ENCODE results near the gene MAP3K20. TPM values are rescaled to one million over a fixed set of nuclear protein-coding genes. Genes with fewer than 3 reads are reported as not detected.

MAP3K20 gene
- polyA plus RNA-seq, 1 of the 3 experiments (the other 2 are of a cell fraction) = 8.5 TPM

GRCh38 chr2:173196080-173196479, 120.4 kb downstream of the MAP3K20 start (continued):
- TF ChIP-seq ZBTB33 (IDR thresholded peaks at IDR 0.05; ENCODE audit: borderline replicate concordance, low read depth) = no peak
- no peak for TF ChIP-seq RCOR1 (IDR thresholded peaks at IDR 0.05; ENCODE audit: low read length)
- TF ChIP-seq PBX3 (IDR thresholded peaks at IDR 0.05) = no peak
- TF ChIP-seq TEAD4 (IDR thresholded peaks at IDR 0.05; ENCODE audit: borderline replicate concordance, insufficient read depth) = no peak

GRCh38 chr2:173196638-173197037, 121.0 kb downstream of the MAP3K20 start:
- Histone ChIP-seq H3K9me2 (no peaks in the 10 kb centered on the region), H4K20me1 (ENCODE audit: insufficient read depth) (no peaks in the 10 kb centered on the region), H3F3A (replicated peaks; ENCODE audit: insufficient read depth) (no peaks in the 10 kb centered on the region), H3K4me3 (ENCODE audit: low read depth in 2 of 2, low read length in 1 of 2) (no peak overlapping the region), H2AFZ (ENCODE audit: low read depth) (no peak overlapping the region), H3K79me2 (ENCODE audit: insufficient read depth) (no peaks in the 10 kb centered on the region), H3K4me1 (ENCODE audit: control insufficient read depth in 1 of 2, insufficient read depth in 2 of 2, low read depth in 1 of 2, low read length in 1 of 2) (peaks cover 0 to 11% of the 10 kb centered on the region in 2 experiments), H3K27ac (ENCODE audit: low read depth in 2 of 2, low read length in 1 of 2) (no peak overlapping the region), H3K36me3 (replicated peaks in 1 of 2; ENCODE audit: control insufficient read depth in 1 of 2, insufficient read depth in 2 of 2, low read length in 1 of 2) (peaks cover 26 to 28% of the 10 kb centered on the region in 2 experiments), H3K4me2 (no peak overlapping the region), H3K27me3 (ENCODE audit: insufficient read depth) (no peaks in the 10 kb centered on the region), H3K9me3 (no peaks in the 10 kb centered on the region), H3K9ac (no peak overlapping the region)
- no peak for DNase-seq
- CTCF ChIA-PET = no interaction called here
- 100% methylated on average over 4 of the region's 4 CpGs for WGBS (ENCODE audit: low lambda C conversion rate)
- TF ChIP-seq CHD2 (IDR thresholded peaks at IDR 0.05; ENCODE audit: low read length, partially characterized antibody) (no peak), MXI1 (IDR thresholded peaks at IDR 0.05; ENCODE audit: low read depth, low read length) (no peak), NFIC (IDR thresholded peaks at IDR 0.05; ENCODE audit: borderline replicate concordance) (no peak), EP300 (IDR thresholded peaks at IDR 0.05; ENCODE audit: borderline replicate concordance in 1 of 2, low read depth in 1 of 2, low read length in 1 of 2) (no peak), YY1 (IDR thresholded peaks at IDR 0.05; ENCODE audit: low read depth) (no peak), EZH2phosphoT487 (IDR thresholded peaks at IDR 0.05; ENCODE audit: borderline replicate concordance, low read depth) (no peak), ELF1 (IDR thresholded peaks at IDR 0.05) (no peak), SIN3A (IDR thresholded peaks at IDR 0.05; ENCODE audit: borderline replicate concordance, low read depth, low read length) (no peak), RCOR1 (IDR thresholded peaks at IDR 0.05; ENCODE audit: low read length) (no peak), SMC3 (IDR thresholded peaks at IDR 0.05; ENCODE audit: low read depth, low read length) (no peak), FOSL2 (IDR thresholded peaks at IDR 0.05; ENCODE audit: borderline replicate concordance, low read depth) (no peak), MAX (IDR thresholded peaks at IDR 0.05; ENCODE audit: low read depth) (no peak), GATA2 (CRISPR knock-in tag; IDR thresholded peaks at IDR 0.05) (no peak), RFX5 (IDR thresholded peaks at IDR 0.05; ENCODE audit: low read length) (no peak), RAD21 (IDR thresholded peaks at IDR 0.05; ENCODE audit: low read length) (no peak), JUND (IDR thresholded peaks at IDR 0.05) (no peak), TEAD4 (IDR thresholded peaks at IDR 0.05; ENCODE audit: borderline replicate concordance, insufficient read depth) (no peak), TCF12 (IDR thresholded peaks at IDR 0.05) (no peak), IRF3 (IDR thresholded peaks at IDR 0.05; ENCODE audit: low read depth, low read length) (no peak), GABPA (IDR thresholded peaks at IDR 0.05; ENCODE audit: low read depth) (no peak)
- POLR2A ChIA-PET = no interaction called here

Measured in SK-N-SH (cell line).